Smooth muscle cell (in vitro differentiated cells): ENCODE measurements around the gene GLCE. TPM values are rescaled to one million over a fixed set of nuclear protein-coding genes. Genes with fewer than 3 reads are reported as not detected.

Experiments used
- DNase-seq: peaks from one replicate; lab custom pipeline; 2025; ENCODE audit not compliant: unreplicated experiment; lab: John Stamatoyannopoulos, UW
- H2AFZ ChIP-seq: fragments of 200-600 bp; sonication (generic); 2 replicates; pipeline ENCODE4 v1.6.0; 2016; ENCODE audit warnings: antibody characterized with exemption, low read depth, mild to moderate bottlenecking
- H3F3A ChIP-seq: fragments of 200-600 bp; sonication (generic); 2 replicates; pipeline ENCODE4 v1.6.0; 2017; ENCODE audit warnings: antibody characterized with exemption, low read depth
- H3K27ac ChIP-seq: fragments of 200-600 bp; sonication (generic); 2 replicates; pipeline ENCODE4 v1.5.1; 2016; ENCODE audit warnings: low read depth, mild to moderate bottlenecking
- H3K27me3 ChIP-seq: fragments of 200-600 bp; sonication (generic); 2 replicates; pipeline ENCODE4 v1.6.1; 2016; ENCODE audit warnings: low read depth, mild to moderate bottlenecking
- H3K36me3 ChIP-seq: fragments of 200-600 bp; sonication (generic); 2 replicates; pipeline ENCODE4 v1.5.1; 2016; ENCODE audit warnings: low read depth
- H3K4me1 ChIP-seq: fragments of 200-600 bp; sonication (generic); 2 replicates; pipeline ENCODE4 v1.5.1; 2016; ENCODE audit warnings: low read depth
- H3K4me2 ChIP-seq: fragments of 200-600 bp; sonication (generic); 2 replicates; pipeline ENCODE4 v1.6.0; 2016; ENCODE audit warnings: mild to moderate bottlenecking
- H3K4me3 ChIP-seq: fragments of 200-600 bp; sonication (generic); 2 replicates; pipeline ENCODE4 v1.5.1; 2016; ENCODE audit warnings: mild to moderate bottlenecking
- H3K79me2 ChIP-seq: fragments of 200-600 bp; sonication (generic); 2 replicates; pipeline ENCODE4 v1.6.0; 2016; ENCODE audit warnings: low read depth, mild to moderate bottlenecking
- H3K9ac ChIP-seq: fragments of 200-600 bp; sonication (generic); 2 replicates; pipeline ENCODE4 v1.6.0; 2016; ENCODE audit warnings: low read depth
- H3K9me3 ChIP-seq: fragments of 200-600 bp; sonication (generic); replicated peaks from 2 replicates; pipeline ENCODE4 v1.5.1; 2016; ENCODE audit warnings: low read depth
- H4K20me1 ChIP-seq: fragments of 200-600 bp; sonication (generic); 2 replicates; pipeline ENCODE4 v1.6.0; 2016; ENCODE audit warnings: low read depth
- CTCF ChIP-seq: fragments of 200-600 bp; sonication (generic); IDR thresholded peaks from 2 replicates; pipeline ENCODE4 v1.5.1; 2017; ENCODE audit warnings: borderline replicate concordance, mild to moderate bottlenecking, antibody characterized with exemption; ENCODE audit not compliant: insufficient read depth, poor library complexity, severe bottlenecking
- WGBS: methylation state at CpG from one replicate; pipeline ENCODE4 v1.1.7; 2016; ENCODE audit warnings: low lambda C conversion rate; 5-methylcytosine and 5-hydroxymethylcytosine counted together
- polyA plus RNA-seq: library from polyadenylated mRNA; unstranded; fragments of >200 nt; fragmentation: Nextera tagmentation; extraction: Ambion mirVana; gene quantifications from 2 replicates; pipeline ENCODE4 v1.2.1, GENCODE V29; 2016
- total RNA-seq: library from RNA; depleted of rRNA; stranded (reverse); fragments of >200 nt; gene quantifications from 2 replicates; pipeline ENCODE4 v1.2.3, GENCODE V29; 2014

The GLCE gene
- total and polyA plus RNA-seq, 2 experiments from 2014 or later: 8.3 to 26.6 TPM

GRCh38 chr15:69305204-69305931 lies 144.9 kb downstream of the GLCE start:
- H4K20me1 ChIP-seq: no peaks in the 10 kb centered on the region
- H2AFZ ChIP-seq: peak overlapping the region; percentile 73
- no peaks in the 10 kb centered on the region for H3K79me2 ChIP-seq
- H3K4me2 ChIP-seq: peak overlapping the region; percentile 51
- H3K9ac ChIP-seq: peak overlapping the region; percentile 4
- DNase-seq: peak; percentile 36
- peaks cover 9% of the 10 kb centered on the region for H3F3A ChIP-seq
- H3K27me3 ChIP-seq: peaks cover 8% of the 10 kb centered on the region
- 27% methylated on average over 17 of the region's 20 CpGs for WGBS
- no peaks in the 10 kb centered on the region for H3K9me3 ChIP-seq
- no peak overlapping the region for H3K4me3 ChIP-seq
- no peaks in the 10 kb centered on the region for H3K4me1 ChIP-seq
- H3K27ac ChIP-seq: peak overlapping the region; percentile 87
- no peak for TF ChIP-seq CTCF
- H3K36me3 ChIP-seq: no peaks in the 10 kb centered on the region

DNA sequence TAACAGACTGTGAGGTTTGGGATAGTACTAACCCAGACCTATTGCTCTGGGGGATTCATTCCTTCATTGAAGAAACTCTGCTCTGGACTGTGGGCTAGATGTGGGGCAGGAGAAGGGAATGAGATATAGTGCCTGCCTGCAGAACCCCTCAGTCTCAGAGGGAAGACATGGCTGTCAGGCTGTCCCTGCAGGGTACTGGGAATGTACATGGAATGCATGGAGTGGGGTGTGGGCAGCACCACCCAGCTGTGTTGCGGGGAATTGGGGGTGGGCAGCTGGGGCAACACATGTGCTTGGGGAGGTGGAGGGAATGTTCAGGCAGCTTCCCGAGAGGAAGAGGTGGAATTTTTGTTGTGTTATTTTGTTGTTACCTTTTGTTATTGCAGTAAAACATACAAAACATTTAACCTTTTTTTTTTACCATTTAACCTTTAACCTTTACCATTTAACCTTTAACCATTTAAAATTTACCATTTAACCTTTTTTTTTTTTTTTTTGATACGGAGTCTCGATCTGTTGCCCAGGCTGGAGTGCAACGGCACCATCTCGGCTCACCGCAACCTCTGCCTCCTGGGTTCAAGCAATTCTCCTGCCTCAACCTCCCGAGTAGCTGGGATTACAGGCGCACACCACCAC lies 145.6 kb downstream of the GLCE start:
- Histone ChIP-seq H3K4me1 (no peaks in the 10 kb centered on the region), H4K20me1 (no peaks in the 10 kb centered on the region), H3K36me3 (no peaks in the 10 kb centered on the region), H3K79me2 (no peaks in the 10 kb centered on the region), H3K27me3 (peaks cover 7% of the 10 kb centered on the region), H3K4me2 (peak overlapping the region; percentile 51), H3F3A (peaks cover 9% of the 10 kb centered on the region), H3K27ac (peak overlapping the region; percentile 87), H3K9ac (peak overlapping the region; percentile 4), H3K4me3 (no peak overlapping the region), H2AFZ (peak overlapping the region; percentile 73), H3K9me3 (no peaks in the 10 kb centered on the region)
- no peak for DNase-seq
- 91% methylated on average over 9 of the region's 9 CpGs for WGBS
- TF ChIP-seq CTCF: no peak

- Histone ChIP-seq H3F3A (peaks cover 9% of the 10 kb centered on the region), H3K4me3 (no peak overlapping the region), H3K9ac (no peak overlapping the region), H3K4me2 (no peak overlapping the region), H3K4me1 (no peaks in the 10 kb centered on the region), H3K27me3 (no peaks in the 10 kb centered on the region), H4K20me1 (no peaks in the 10 kb centered on the region), H3K9me3 (no peaks in the 10 kb centered on the region), H3K36me3 (no peaks in the 10 kb centered on the region), H2AFZ (no peak overlapping the region), H3K79me2 (no peaks in the 10 kb centered on the region), H3K27ac (no peak overlapping the region)
- WGBS: 94% methylated on average over 3 of the region's 3 CpGs
- TF ChIP-seq CTCF: no peak
- no peak for DNase-seq
These were observed 147.5 kb downstream of the GLCE start for GRCh38 chr15:69307939-69308338.

DNA sequence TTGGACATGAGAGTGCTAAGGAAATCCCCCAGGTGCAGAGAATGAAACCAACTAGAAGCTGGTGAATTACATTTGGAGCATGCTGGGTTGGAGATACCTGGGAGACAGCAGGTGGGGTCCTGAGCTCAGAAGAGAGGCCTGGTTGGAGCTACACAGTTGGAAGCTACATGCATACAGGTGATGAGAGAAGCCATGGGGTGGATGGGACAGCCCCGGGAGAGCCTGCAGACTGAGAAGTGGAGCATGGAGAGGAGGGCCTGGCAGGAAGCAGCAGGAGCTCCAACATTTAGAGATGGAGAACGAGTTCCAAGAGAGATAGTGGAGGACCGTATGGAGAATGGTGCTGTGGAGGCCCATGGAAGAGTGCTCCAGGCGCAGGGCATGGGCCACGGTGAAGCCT lies 148.5 kb downstream of the GLCE start:
- Histone ChIP-seq H3K36me3 (no peaks in the 10 kb centered on the region), H3K9me3 (no peaks in the 10 kb centered on the region), H2AFZ (no peak overlapping the region), H4K20me1 (no peaks in the 10 kb centered on the region), H3K9ac (no peak overlapping the region), H3K79me2 (no peaks in the 10 kb centered on the region), H3K4me1 (no peaks in the 10 kb centered on the region), H3K4me3 (no peak overlapping the region), H3K27me3 (no peaks in the 10 kb centered on the region), H3K4me2 (no peak overlapping the region), H3K27ac (no peak overlapping the region), H3F3A (peaks cover 9% of the 10 kb centered on the region)
- DNase-seq: no peak
- WGBS: 94% methylated on average over 5 of the region's 5 CpGs
- no peak for TF ChIP-seq CTCF
